ENCODE measurements around the gene OPN5.

Gene OPN5

GRCh38 chr6:47788498-47788884 is 6.7 kb downstream of the OPN5 start:
- no peak for DNase-seq (ENCODE audit: low read depth in 2 of 2)

- no peak for DNase-seq (ENCODE audit: low read depth in 2 of 2)
These were observed 7.7 kb downstream of the OPN5 start for GRCh38 chr6:47789553-47789952.

GRCh38 chr6:47792216-47792733 is 10.4 kb downstream of the OPN5 start:
- DNase-seq (ENCODE audit: low read depth in 2 of 2): no peak

- DNase-seq (ENCODE audit: low read depth in 2 of 2): no peak
These were observed 12.8 kb downstream of the OPN5 start for GRCh38 chr6:47794577-47795135.

GRCh38 chr6:47801984-47802383 is 20.2 kb downstream of the OPN5 start:
- no peak for DNase-seq (ENCODE audit: low read depth in 2 of 2)

- no peak for DNase-seq (ENCODE audit: low read depth in 2 of 2)
These were observed 23.0 kb downstream of the OPN5 start for GRCh38 chr6:47804821-47805220.

- DNase-seq (ENCODE audit: low read depth in 2 of 2): no peak
These were observed 28.0 kb downstream of the OPN5 start for GRCh38 chr6:47809873-47810272.

GRCh38 chr6:47810885-47811284 is 29.1 kb downstream of the OPN5 start:
- DNase-seq (ENCODE audit: low read depth in 2 of 2): no peak

GRCh38 chr6:47811443-47811842 is 29.6 kb downstream of the OPN5 start:
- DNase-seq (ENCODE audit: low read depth in 2 of 2): no peak

- DNase-seq (ENCODE audit: low read depth in 2 of 2): no peak
These were observed 35.9 kb downstream of the OPN5 start for GRCh38 chr6:47817749-47818148.

- no peak for DNase-seq (ENCODE audit: low read depth in 2 of 2)
These were observed 37.6 kb downstream of the OPN5 start for GRCh38 chr6:47819461-47819860.

GRCh38 chr6:47822856-47823554 is 41.2 kb downstream of the OPN5 start:
- no peak for DNase-seq (ENCODE audit: low read depth in 2 of 2)

- DNase-seq (ENCODE audit: low read depth in 2 of 2): no peak
These were observed 50.7 kb downstream of the OPN5 start for GRCh38 chr6:47832386-47833100.

GRCh38 chr6:47834196-47834595 is 52.4 kb downstream of the OPN5 start:
- no peak for DNase-seq (ENCODE audit: low read depth in 2 of 2)

GRCh38 chr6:47836046-47836445 is 54.2 kb downstream of the OPN5 start:
- no peak for DNase-seq (ENCODE audit: low read depth in 2 of 2)

- DNase-seq (ENCODE audit: low read depth in 2 of 2): no peak
These were observed 54.8 kb downstream of the OPN5 start for GRCh38 chr6:47836639-47837038.

GRCh38 chr6:47839645-47840044 is 57.8 kb downstream of the OPN5 start:
- no peak for DNase-seq (ENCODE audit: low read depth in 2 of 2)

- DNase-seq (ENCODE audit: low read depth in 2 of 2): no peak
These were observed 63.0 kb downstream of the OPN5 start for GRCh38 chr6:47844881-47845280.

- DNase-seq (ENCODE audit: low read depth in 2 of 2): no peak
These were observed 64.9 kb downstream of the OPN5 start for GRCh38 chr6:47846752-47847151.

- DNase-seq (ENCODE audit: low read depth in 2 of 2): no peak
These were observed 69.3 kb downstream of the OPN5 start for GRCh38 chr6:47851091-47851490.

- DNase-seq (ENCODE audit: low read depth in 2 of 2): no peak
These were observed 70.9 kb downstream of the OPN5 start for GRCh38 chr6:47852727-47853126.

- DNase-seq (ENCODE audit: low read depth in 2 of 2): no peak
These were observed 71.9 kb downstream of the OPN5 start for GRCh38 chr6:47853766-47854165.

- no peak for DNase-seq (ENCODE audit: low read depth in 2 of 2)
These were observed 73.1 kb downstream of the OPN5 start for GRCh38 chr6:47854971-47855370.

Measured in stimulated activated CD4-positive, alpha-beta T cell treated with anti-CD3 and anti-CD28 coated beads, Interleukin-12 subunit alpha, Interleukin-12 subunit beta, amount 100 ng/mL, for 24 hours (primary cell).